HG03521 (cell line): Measurements from ENCODE around the gene ADAMTS1.

Experiments
- ATAC-seq: cut with Tn5 transposase; IDR thresholded peaks from one replicate; pipeline ENCODE4 v1.9.1; 2021; ENCODE audit warnings: mild to moderate bottlenecking, moderate library complexity; ENCODE audit not compliant: unreplicated experiment

The ADAMTS1 gene

DNA sequence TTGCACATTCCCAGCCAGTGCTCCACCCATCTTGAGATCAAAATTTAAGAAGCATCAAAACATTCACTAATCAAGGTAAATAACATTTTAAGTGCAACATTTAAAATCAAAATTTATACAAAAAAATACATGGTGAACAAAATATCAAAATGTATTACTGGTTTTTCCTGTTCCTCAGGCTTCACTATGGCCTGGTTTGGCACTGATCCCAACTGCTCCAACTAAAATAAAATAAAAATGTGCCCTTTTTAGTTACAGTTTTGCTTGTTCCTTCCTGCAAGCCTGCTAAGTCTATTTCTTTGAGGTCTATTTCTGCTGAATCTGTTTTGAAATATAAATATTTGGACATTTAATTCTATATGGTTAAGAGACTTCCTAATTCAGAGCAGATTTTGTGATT, 54.9 kb downstream of the ADAMTS1 start:
- ATAC-seq = no peak

DNA sequence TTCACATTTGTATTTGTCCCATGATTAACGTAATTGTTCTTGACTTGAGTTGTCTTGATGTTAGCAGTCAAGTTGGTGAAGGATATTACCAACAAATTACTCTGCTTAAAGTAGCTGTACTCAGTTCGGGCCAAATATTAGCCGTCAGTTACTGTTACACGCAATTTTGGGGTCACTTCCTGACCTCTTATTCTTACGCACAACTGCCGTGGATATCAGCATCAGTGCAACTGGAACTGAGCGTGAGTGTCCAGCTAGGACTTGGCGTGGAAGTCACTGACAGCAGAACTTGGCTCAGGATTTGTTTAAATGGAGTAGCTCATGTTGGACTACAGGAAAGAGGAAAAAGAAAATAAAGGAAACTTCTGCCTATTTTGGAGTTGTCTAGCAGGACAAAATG, 56.4 kb downstream of the ADAMTS1 start:
- no peak for ATAC-seq
